Heart left ventricle (tissue), 16 donors: Measurements from ENCODE around the gene ZFAND5. TPM values are rescaled to one million over a fixed set of nuclear protein-coding genes. Genes with fewer than 3 reads are reported as not detected.

Experiments
- ATAC-seq, 4 donors: fragments of 200-7000 bp; cut with Tn5 transposase; one replicate each; pipeline ENCODE4 v1.9.1; 2020 to 2022; ENCODE audit warnings: moderate library complexity in 4 of 4, mild to moderate bottlenecking in 3 of 4, moderate number of reproducible peaks in 1 of 4
- DNase-seq, 5 donors: peaks; one replicate each; pipeline ENCODE4 v3.0.0-alpha.2; 2020
- H3K27ac ChIP-seq, 12 donors: fragments of 200-600 bp; sonication (generic) in 4 of 12; one replicate each; pipeline versions ENCODE4 v1.5.0 to v1.8.0; 2016 to 2022; ENCODE audit warnings: mild to moderate bottlenecking in 2 of 12
- H3K27me3 ChIP-seq, 9 donors: fragments of 200-600 bp; sonication (generic) in 2 of 9; one replicate each; pipeline versions ENCODE4 v1.5.1 to v1.8.0; 2016 to 2022; ENCODE audit warnings: mild to moderate bottlenecking in 3 of 9
- H3K36me3 ChIP-seq, 9 donors: fragments of 200-600 bp; sonication (generic) in 2 of 9; one replicate each; pipeline versions ENCODE4 v1.5.0 to v1.8.0; 2018 to 2022; ENCODE audit warnings: mild to moderate bottlenecking in 2 of 9
- H3K4me1 ChIP-seq, 12 donors: fragments of 200-600 bp; sonication (generic) in 4 of 12; one replicate each; pipeline versions ENCODE4 v1.5.0 to v1.8.0; 2016 to 2022; ENCODE audit warnings: mild to moderate bottlenecking in 3 of 12
- H3K4me3 ChIP-seq, 12 donors: fragments of 200-600 bp; sonication (generic) in 4 of 12; one replicate each; pipeline versions ENCODE4 v1.5.0 to v1.8.0; 2017 to 2022; ENCODE audit warnings: mild to moderate bottlenecking in 9 of 12, moderate library complexity in 4 of 12
- H3K9me3 ChIP-seq, 12 donors: fragments of 200-600 bp; sonication (generic) in 4 of 12; one replicate each; pipeline versions ENCODE4 v1.5.0 to v1.8.0; 2016 to 2022; ENCODE audit warnings: mild to moderate bottlenecking in 1 of 12
- CTCF ChIP-seq, 12 donors: fragments of 200-600 bp; sonication (generic) in 4 of 12; IDR thresholded peaks; one replicate each; pipeline versions ENCODE4 v1.5.0 to v1.8.0; 2018 to 2022; ENCODE audit warnings: antibody characterized with exemption in 12 of 12, mild to moderate bottlenecking in 5 of 12
- POLR2A ChIP-seq, 2 donors: fragments of 450-650 bp; IDR thresholded peaks; one replicate each; pipeline ENCODE4 v1.6.1; 2017; ENCODE audit warnings: antibody characterized with exemption in 2 of 2, mild to moderate bottlenecking in 2 of 2, moderate library complexity in 2 of 2
- WGBS, 4 donors: extraction: QIAGEN DNeasy Blood & Tissue Kit in 2 of 4; methylation state at CpG; one replicate each; pipeline versions ENCODE4 v1.1.5 to v1.1.7; 2013 to 2018; 5-methylcytosine and 5-hydroxymethylcytosine counted together
- intact Hi-C, 10 donors: fragments of 100-400 bp; cut with DNase I; formaldehyde crosslinking; loops; one replicate each; pipeline versions ENCODE4 v1.11.1 to v1.14.2; 2022
- polyA plus RNA-seq, 2 donors: library from polyadenylated mRNA; stranded (reverse); fragments of 200-250 nt; gene quantifications; one replicate each; pipeline ENCODE4 v1.2.3, GENCODE V29; 2013
- total RNA-seq, 9 donors: library from RNA; depleted of rRNA in 2 of 9; stranded (reverse); fragments of >200 nt in 2 of 9; fragmentation: NEBNext Ultra II Directional in 3 of 9; extraction: Animal tissue kit (Norgen Biotek cat#: 25700) in 3 of 9; gene quantifications; one replicate each; pipeline versions ENCODE4 v1.1.0 to v1.2.4, GENCODE V29; 2016 to 2023
- donor health status: ischemic (EF 13 %, LVEDD 7.1; RV severe dilation, severe dysfunction).
- donor health status: healthy with polysubstance abuse.
- donor health status: DM: no; HTN: yes; CAD: no.
- donor health status: DM: no; HTN: no; CAD: no.
- donor health status: ischemic (EF 25% LVEDD 6.9; RV normal size, moderate dysfunction).
- donor health status: ischemic (EF 25% LVEDD 5.7; RV mildly dilated, moderate dysfunction).
- donor health status: healthy.
- donor health status: DM: yes; HTN: yes; CAD: no.
- donor health status: ischemic (EF 35%, LVEDD 5.7; RV mildly dilated, moderate dysfunction).
- donor health status: nonischemic (EF 11% LVEDD 7.7; RV severe dilation, severe dysfunction).
- donor health status: DM: yes; HTN: yes; CAD: no.
- donor health status: PGD.
- donor health status: ischemic (EF 29% LVEDD 5.4; RV normal size, mild dysfunction).
- donor health status: nonischemic (EF 23%, LVEDD 6.1; RV moderate dilation, normal function).

The ZFAND5 gene
- total and polyA plus RNA-seq, 11 donors: 99.1 to 275 (median 157) TPM

GRCh38 chr9:72324974-72325373 lies 40.0 kb downstream of the ZFAND5 start:
- H3K4me3 ChIP-seq: no peak overlapping the region
- WGBS, 4 donors: 87 to 94% (median 92%) methylated on average over 3 of the region's 3 CpGs
- H3K27me3 ChIP-seq: no peaks in the 10 kb centered on the region
- intact Hi-C loops: no loop called here
- H3K36me3 ChIP-seq: no peaks in the 10 kb centered on the region
- no peak for DNase-seq
- TF ChIP-seq POLR2A (IDR thresholded peaks at IDR 0.05) (no peak), CTCF (IDR thresholded peaks at IDR 0.05) (no peak)
- peaks cover 0 to 4% (median 0%) of the 10 kb centered on the region in 12 donors for H3K9me3 ChIP-seq
- no peak for ATAC-seq
- H3K4me1 ChIP-seq: no peaks in the 10 kb centered on the region
- H3K27ac ChIP-seq: no peak overlapping the region

- no peaks in the 10 kb centered on the region for H3K27me3 ChIP-seq
- H3K9me3 ChIP-seq: peaks cover 0 to 4% (median 0%) of the 10 kb centered on the region in 12 donors
- DNase-seq: no peak
- no peak overlapping the region for H3K27ac ChIP-seq
- no peak for ATAC-seq
- TF ChIP-seq POLR2A (IDR thresholded peaks at IDR 0.05) (no peak), CTCF (IDR thresholded peaks at IDR 0.05) (no peak)
- WGBS, 4 donors: 80 to 89% (median 83%) methylated on average over 3 of the region's 3 CpGs
- no peaks in the 10 kb centered on the region for H3K4me1 ChIP-seq
- intact Hi-C loops: no loop called here
- H3K36me3 ChIP-seq: no peaks in the 10 kb centered on the region
- no peak overlapping the region for H3K4me3 ChIP-seq
Observed at GRCh38 chr9:72322678-72323077, 42.3 kb downstream of the ZFAND5 start.

- TF ChIP-seq POLR2A (IDR thresholded peaks at IDR 0.05): no peak
- TF ChIP-seq CTCF (IDR thresholded peaks at IDR 0.05): no peak
- 50 to 61% (median 57%) methylated on average over 2 of the region's 2 CpGs for WGBS, 4 donors
- Histone ChIP-seq H3K9me3 (peaks cover 0 to 4% (median 0%) of the 10 kb centered on the region in 12 donors), H3K4me3 (no peak overlapping the region), H3K36me3 (no peaks in the 10 kb centered on the region), H3K4me1 (no peaks in the 10 kb centered on the region), H3K27ac (no peak overlapping the region), H3K27me3 (no peaks in the 10 kb centered on the region)
- DNase-seq (no peak), ATAC-seq (no peak)
- intact Hi-C loops: no loop called here
Observed at GRCh38 chr9:72322259-72322658, 42.7 kb downstream of the ZFAND5 start.

- intact Hi-C loops: no loop called here
Observed at GRCh38 chr9:72315510-72316311, 49.3 kb downstream of the ZFAND5 start.

More at GRCh38 chr9:72315510-72316311, 49.3 kb downstream of the ZFAND5 start:
- H3K36me3 ChIP-seq: no peaks in the 10 kb centered on the region
- H3K9me3 ChIP-seq: no peaks in the 10 kb centered on the region
- WGBS, 4 donors: 29 to 39% (median 31%) methylated on average over 10 of the region's 10 CpGs
- H3K27me3 ChIP-seq: no peaks in the 10 kb centered on the region
- DNase-seq (no peak), ATAC-seq (peak; percentile 49 to 77 (median 53))
- H3K4me1 ChIP-seq: peaks cover 0 to 36% (median 12%) of the 10 kb centered on the region in 12 donors
- TF ChIP-seq CTCF (IDR thresholded peaks at IDR 0.05): no peak
- no peak for TF ChIP-seq POLR2A (IDR thresholded peaks at IDR 0.05)
- H3K4me3 ChIP-seq: no peak overlapping the region
- peak overlapping the region in 5 of 12 donors; percentile 12 to 75 (median 29) for H3K27ac ChIP-seq
